Myocyte (in vitro differentiated cells): ENCODE results near the gene PC. TPM values are rescaled to one million over a fixed set of nuclear protein-coding genes. Genes with fewer than 3 reads are reported as not detected.
"Not testable (repeated sequence)": the region's sequence is repeated elsewhere in the genome, so short reads cannot be mapped to it uniquely, and the experiment has no call there.

Experiments
- DNase-seq: peaks from one replicate; pipeline ENCODE4 v3.0.0-alpha.2; 2012; ENCODE audit warnings: low read depth
- polyA plus RNA-seq: library from polyadenylated mRNA; unstranded; fragments of >200 nt; gene quantifications from one replicate; pipeline ENCODE4 v1.2.1, GENCODE V29; 2012; ENCODE audit warnings: missing spikeins
- total RNA-seq: library from RNA; depleted of rRNA; stranded (reverse); fragments of >200 nt; gene quantifications from 2 replicates; pipeline ENCODE4 v1.2.3, GENCODE V29; 2014

Gene PC
- total RNA-seq = 55.2 and 88.1 TPM in 2 replicates
- polyA plus RNA-seq = 48.6 TPM

GRCh38 chr11:66958232-66958955, at the start of gene PC:
PC (minus strand) TSS chr11:66958383; CDS start chr11:66872159, 86,224 bp downstream.
- DNase-seq = peak; percentile 100

- DNase-seq = no peak
These were observed 48.9 kb upstream of the PC start for GRCh38 chr11:67007126-67007525.

- no peak for DNase-seq
These were observed 48.1 kb upstream of the PC start for GRCh38 chr11:67006029-67006884.

GRCh38 chr11:67005200-67005599, 47.0 kb upstream of the PC start:
- DNase-seq = not testable (repeated sequence)

DNA sequence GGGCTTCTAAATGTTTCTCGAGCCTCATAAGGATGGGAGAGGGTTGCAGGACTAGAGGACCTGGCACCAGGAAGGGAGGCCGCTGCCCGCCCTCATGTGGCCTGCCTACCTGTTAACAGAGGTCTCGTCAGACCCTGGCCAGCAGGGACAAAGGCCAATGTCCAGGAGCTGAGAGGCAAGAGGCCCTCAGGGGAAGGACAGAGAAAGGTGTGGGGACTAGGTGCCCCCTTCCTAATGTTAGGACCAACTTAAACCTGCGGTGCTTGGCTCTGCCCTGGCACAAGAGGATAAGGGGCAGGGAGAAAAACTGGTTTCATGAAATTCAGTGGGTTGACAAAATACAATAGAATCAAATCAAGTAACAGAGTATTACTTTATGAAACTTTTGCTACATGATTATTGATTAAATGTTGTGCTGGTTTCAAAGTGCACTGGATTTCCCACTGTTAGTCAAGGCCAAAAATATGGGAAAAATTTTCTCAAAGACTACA, 44.8 kb upstream of the PC start:
- DNase-seq = no peak

DNA sequence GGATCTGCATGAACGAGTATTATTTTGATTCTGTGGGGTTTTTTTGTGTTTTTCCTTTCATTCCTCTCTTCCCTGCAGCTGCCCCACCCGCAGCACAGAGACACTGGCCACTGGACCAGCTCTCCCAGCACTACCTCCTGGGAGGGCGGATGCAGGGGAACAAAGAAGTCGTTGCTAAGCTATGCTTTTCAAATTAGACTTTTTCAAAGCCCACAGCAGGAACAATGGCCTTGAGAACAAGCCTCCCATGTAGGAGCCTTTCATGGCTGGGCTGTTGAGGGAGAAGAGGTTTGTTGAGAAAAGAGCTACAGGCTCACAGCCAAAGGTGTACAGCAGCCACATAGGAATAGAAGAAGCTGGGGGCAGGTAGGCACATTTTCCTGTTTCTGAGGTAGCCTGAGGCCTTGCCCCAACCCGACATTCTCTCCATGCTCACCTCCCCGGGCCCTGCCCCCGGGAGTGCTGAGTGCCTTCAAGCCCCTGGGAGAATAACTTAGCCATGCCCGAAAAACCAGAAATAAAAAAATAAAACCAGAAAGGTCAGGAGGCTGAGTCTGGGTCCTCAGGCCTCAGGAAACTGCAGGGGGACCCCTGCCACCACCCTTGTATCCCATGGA, 44.2 kb upstream of the PC start:
- DNase-seq = no peak

DNA sequence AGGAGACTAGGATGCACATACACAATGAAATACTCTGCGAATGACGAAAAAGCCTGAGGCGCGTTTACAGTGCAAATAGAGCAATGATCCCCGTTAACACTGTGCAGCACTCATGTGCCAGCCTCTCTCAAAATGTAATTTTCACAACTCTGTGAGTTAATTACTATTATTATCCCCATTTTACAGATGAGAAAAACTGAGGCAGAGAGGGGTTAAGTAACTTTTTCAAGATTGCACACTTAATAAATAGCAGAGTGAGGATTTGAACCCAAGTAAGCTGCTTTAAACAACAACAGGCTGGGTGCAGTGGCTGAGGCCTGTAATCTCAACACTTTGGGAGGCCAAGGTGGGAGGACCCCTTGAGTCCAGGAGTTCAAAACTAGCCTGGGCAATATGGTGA, 43.1 kb upstream of the PC start:
- no peak for DNase-seq

DNA sequence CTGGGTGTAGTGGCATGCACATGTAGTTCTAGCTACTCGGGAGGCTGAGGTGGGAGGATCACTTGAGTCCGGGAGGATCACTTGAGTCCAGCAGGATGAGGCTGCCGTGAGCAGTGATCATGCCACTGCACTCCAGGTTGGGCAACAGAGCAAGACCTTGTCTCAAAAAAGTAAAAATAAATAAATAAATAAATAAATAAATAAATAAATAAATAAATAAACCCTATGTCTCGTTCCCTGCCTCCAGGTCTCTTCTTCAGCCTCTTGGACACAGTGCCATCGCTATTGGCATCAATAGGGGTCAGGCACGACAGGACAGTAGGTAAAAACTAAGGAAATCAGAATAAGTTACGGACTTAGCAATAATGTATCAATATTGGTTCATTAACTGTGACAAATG, 41.4 kb upstream of the PC start:
- DNase-seq = no peak

DNA sequence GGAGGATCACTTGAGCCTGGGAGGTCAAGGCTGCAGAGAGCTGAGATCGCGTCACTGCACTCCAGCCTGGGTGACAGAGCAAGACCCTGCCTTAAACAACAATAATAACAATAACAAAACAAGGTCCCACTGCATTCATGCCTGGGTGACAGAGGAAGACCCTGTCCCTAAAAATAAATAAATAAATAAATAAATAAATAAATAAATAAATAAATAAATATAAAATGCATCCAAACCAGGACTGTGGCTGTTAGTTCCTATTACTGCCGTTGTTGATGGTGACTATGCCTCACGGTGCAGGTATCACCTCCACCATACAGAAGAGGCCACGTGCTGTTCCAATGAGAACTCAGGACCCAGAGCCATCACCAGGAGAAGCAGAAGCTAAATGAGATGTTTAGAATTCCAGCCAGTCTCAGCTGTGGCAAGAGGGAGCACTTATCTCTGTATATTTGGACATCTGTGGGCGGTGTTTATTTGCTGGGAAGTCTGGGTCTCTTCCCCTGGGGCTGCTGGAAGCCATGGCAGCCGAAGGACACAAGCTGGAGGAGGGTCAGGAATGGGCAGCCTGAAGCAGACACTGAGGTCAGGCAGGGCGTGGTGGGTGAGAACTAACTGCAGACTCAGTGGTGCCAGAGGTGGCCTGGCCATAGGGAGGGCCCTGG, 38.6 kb upstream of the PC start:
- DNase-seq = peak; percentile 82

DNA sequence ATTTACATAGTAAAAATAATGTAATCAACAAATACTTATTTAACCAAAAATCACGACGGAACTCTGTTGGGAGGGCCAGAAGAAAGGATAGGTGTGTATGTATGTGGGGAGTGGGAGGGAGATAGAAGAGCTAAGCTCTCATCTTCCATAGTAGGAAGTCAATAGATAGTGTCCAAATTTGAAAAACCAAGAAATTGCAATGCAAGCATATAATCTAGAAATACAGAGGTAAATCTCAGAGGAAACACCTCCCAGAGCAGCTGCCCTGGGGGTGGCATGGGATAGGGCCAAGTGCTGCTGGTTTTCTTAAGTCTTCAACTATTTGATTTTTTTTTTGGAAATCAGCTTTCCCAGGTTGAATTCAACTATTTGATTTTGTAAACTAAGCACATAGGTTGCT, 33.9 kb upstream of the PC start:
- no peak for DNase-seq

GRCh38 chr11:66989360-66989759, 31.2 kb upstream of the PC start:
- DNase-seq = not testable (repeated sequence)

DNA sequence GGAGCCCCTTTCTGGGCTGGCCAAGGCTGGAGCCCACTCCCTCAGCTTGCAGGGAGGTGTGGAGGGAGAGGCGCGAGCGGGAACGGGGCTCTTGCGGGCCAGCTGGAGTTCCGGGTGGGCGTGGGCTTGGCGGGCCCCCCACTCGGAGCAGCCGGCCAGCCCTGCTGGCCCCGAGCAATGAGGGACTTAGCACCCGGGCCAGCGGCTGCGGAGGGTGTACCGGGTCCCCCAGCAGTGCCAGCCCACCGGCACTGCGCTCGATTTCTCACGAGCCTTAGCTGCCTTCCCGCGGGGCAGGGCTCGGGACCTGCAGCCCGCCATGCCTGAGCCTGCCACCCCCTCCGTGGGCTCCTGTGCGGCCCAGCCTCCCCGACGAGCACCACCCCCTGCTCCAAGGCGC, 30.6 kb upstream of the PC start:
- not testable (repeated sequence) for DNase-seq

DNA sequence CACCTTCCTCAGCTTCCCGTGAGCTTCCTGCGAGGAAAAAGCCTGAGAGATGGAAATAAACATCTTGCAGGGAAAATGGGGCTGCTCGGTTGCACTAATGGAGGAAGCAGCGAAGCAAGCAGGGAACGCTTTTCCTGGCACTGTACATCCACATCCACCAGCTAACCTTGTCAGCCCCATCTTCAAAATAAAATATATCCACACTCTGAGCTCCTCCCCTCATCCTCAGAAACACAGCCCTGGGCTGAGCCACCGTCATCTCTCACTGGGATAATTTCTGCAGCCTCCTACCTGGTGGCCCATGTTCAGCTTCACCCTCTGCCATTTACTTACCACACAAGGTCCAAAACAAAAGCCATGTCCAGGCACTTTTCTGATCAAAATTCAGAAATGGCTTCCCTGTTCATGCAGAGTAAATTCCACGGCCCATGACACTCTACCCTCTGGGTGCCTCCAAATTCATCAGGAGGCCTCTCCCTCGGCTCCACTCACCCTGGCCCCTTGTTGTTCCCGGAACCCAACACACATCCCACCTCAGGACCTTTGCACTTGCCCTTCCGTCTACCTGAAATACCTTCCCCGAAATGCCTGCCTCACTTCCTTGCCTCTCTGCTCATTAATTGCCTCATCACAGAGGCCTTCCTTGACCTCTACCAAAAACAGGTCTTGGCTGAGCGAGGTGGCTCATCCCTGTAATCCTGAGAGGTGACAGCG, 29.9 kb upstream of the PC start:
- DNase-seq = no peak

- no peak for DNase-seq
These were observed 29.0 kb upstream of the PC start for GRCh38 chr11:66987158-66987620.

- DNase-seq = no peak
These were observed 28.0 kb upstream of the PC start for GRCh38 chr11:66986178-66986545.

GRCh38 chr11:66985508-66986177, 27.5 kb upstream of the PC start:
- DNase-seq = no peak

- no peak for DNase-seq
These were observed 25.2 kb upstream of the PC start for GRCh38 chr11:66983275-66983924.

GRCh38 chr11:66981976-66982578, 23.9 kb upstream of the PC start:
- DNase-seq = peak; percentile 98

- no peak for DNase-seq
These were observed 21.3 kb upstream of the PC start for GRCh38 chr11:66979336-66979980.
